Endodermal cell (in vitro differentiated cells): ENCODE data around the gene FGF22. TPM values are rescaled to one million over a fixed set of nuclear protein-coding genes. Genes with fewer than 3 reads are reported as not detected.

ENCODE experiments used
- DNase-seq: peaks from one replicate; pipeline ENCODE4 v3.0.0-alpha.2; 2017
- H3K27ac ChIP-seq: 2 replicates; pipeline ENCODE4 v1.5.1; 2013; ENCODE audit warnings: mild to moderate bottlenecking, low read depth, low read length, moderate library complexity
- H3K27me3 ChIP-seq: 2 replicates; pipeline ENCODE4 v1.6.1; 2013; ENCODE audit warnings: mild to moderate bottlenecking, low read length, moderate library complexity; ENCODE audit not compliant: insufficient read depth, control insufficient read depth, poor library complexity, severe bottlenecking
- H3K36me3 ChIP-seq: 2 replicates; pipeline ENCODE4 v1.7.0; 2013; ENCODE audit warnings: mild to moderate bottlenecking, low read length, moderate library complexity; ENCODE audit not compliant: control insufficient read depth, insufficient read depth
- H3K4me1 ChIP-seq: one replicate; pipeline ENCODE4 v1.7.0; 2013; ENCODE audit warnings: low read length; ENCODE audit not compliant: control insufficient read depth, insufficient read depth
- H3K4me3 ChIP-seq: 2 replicates; pipeline ENCODE4 v1.5.1; 2013; ENCODE audit warnings: mild to moderate bottlenecking, low read length, moderate library complexity
- H3K9ac ChIP-seq: 2 replicates; pipeline ENCODE4 v1.6.1; 2013; ENCODE audit warnings: mild to moderate bottlenecking, low read length, moderate library complexity; ENCODE audit not compliant: poor library complexity, severe bottlenecking; ENCODE audit errors: extremely low read depth
- H3K9me3 ChIP-seq: 2 replicates; pipeline ENCODE4 v1.6.1; 2013; ENCODE audit warnings: mild to moderate bottlenecking, low read length, moderate library complexity; ENCODE audit not compliant: control insufficient read depth
- H3K27ac Mint-ChIP-seq: 2 replicates; pipeline ENCODE4 v1.8.0; 2020; ENCODE audit warnings: mixed read lengths
- H3K27me3 Mint-ChIP-seq: 2 replicates; pipeline ENCODE4 v1.8.0; 2021; ENCODE audit warnings: mild to moderate bottlenecking, mixed read lengths; ENCODE audit not compliant: insufficient read depth
- H3K36me3 Mint-ChIP-seq: 2 replicates; pipeline ENCODE4 v1.8.0; 2020; ENCODE audit warnings: low read depth, mixed read lengths
- H3K4me1 Mint-ChIP-seq: 2 replicates; pipeline ENCODE4 v1.8.0; 2020; ENCODE audit warnings: mixed read lengths
- H3K4me3 Mint-ChIP-seq: 2 replicates; pipeline ENCODE4 v1.8.0; 2020; ENCODE audit warnings: mild to moderate bottlenecking, moderate library complexity, mixed read lengths
- H3K9me3 Mint-ChIP-seq: 2 replicates; pipeline ENCODE4 v1.8.0; 2020; ENCODE audit warnings: mild to moderate bottlenecking, mixed read lengths
- CTCF ChIP-seq: fragments of 200-600 bp; sonication (generic); conservative IDR thresholded peaks from 2 replicates; pipeline ENCODE4 v1.5.0; 2021; ENCODE audit warnings: antibody characterized with exemption, mild to moderate bottlenecking
- WGBS, 2 experiments: methylation state at CpG; one replicate each; pipeline versions ENCODE4 v1.1.5 to v1.1.7; 2013; ENCODE audit warnings: missing lambda C conversion rate in 2 of 2, mixed read lengths in 1 of 2; ENCODE audit not compliant: insufficient coverage in 1 of 2, insufficient read length in 1 of 2; 5-methylcytosine and 5-hydroxymethylcytosine counted together
- total RNA-seq, 2 donors: library from RNA; stranded (reverse); fragmentation: NEBNext Ultra II Directional in 1 of 2; extraction: Animal tissue kit (Norgen Biotek cat#: 25700) in 1 of 2; gene quantifications; 2 replicates in 1 of 2; 3 replicates in 1 of 2; pipeline ENCODE4 v1.2.1, GENCODE V29; 2021

Gene FGF22
- total RNA-seq, 2 donors from 2014 or later = 0.81 to 0.82 TPM

GRCh38 chr19:634975-635652 is 4.6 kb upstream of the FGF22 start:
- H3K4me1 ChIP-seq = peaks cover 2% of the 10 kb centered on the region
- H3K27me3 ChIP-seq = peaks cover 21% of the 10 kb centered on the region
- H3K36me3 Mint-ChIP-seq = peaks cover 10% of the 10 kb centered on the region
- peaks cover 7% of the 10 kb centered on the region for H3K36me3 ChIP-seq
- no peak for DNase-seq
- H3K4me3 Mint-ChIP-seq = no peak overlapping the region
- TF ChIP-seq CTCF = no peak
- H3K27me3 Mint-ChIP-seq = peaks cover 31% of the 10 kb centered on the region
- no peak overlapping the region for H3K9ac ChIP-seq
- H3K4me1 Mint-ChIP-seq = peaks cover 8% of the 10 kb centered on the region
- no peak overlapping the region for H3K27ac ChIP-seq
- 91 to 100% methylated on average over 4 to 16 of the region's 16 CpGs for WGBS, 2 experiments
- no peaks in the 10 kb centered on the region for H3K9me3 ChIP-seq
- H3K27ac Mint-ChIP-seq = no peak overlapping the region
- H3K9me3 Mint-ChIP-seq = no peaks in the 10 kb centered on the region
- no peak overlapping the region for H3K4me3 ChIP-seq

GRCh38 chr19:638906-639252 is 800 bp upstream of the FGF22 start:
- Mint-ChIP-seq H3K4me3 (peak overlapping the region; percentile 54), H3K27ac (no peak overlapping the region), H3K27me3 (peaks cover 34% of the 10 kb centered on the region), H3K9me3 (no peaks in the 10 kb centered on the region), H3K36me3 (no peaks in the 10 kb centered on the region), H3K4me1 (peaks cover 4% of the 10 kb centered on the region)
- H3K27ac ChIP-seq = no peak overlapping the region
- no peak for TF ChIP-seq CTCF
- DNase-seq = no peak
- WGBS, 2 experiments = 64 to 70% methylated on average over 15 to 17 of the region's 17 CpGs
- no peak overlapping the region for H3K4me3 ChIP-seq
- no peak overlapping the region for H3K9ac ChIP-seq
- H3K4me1 ChIP-seq = peaks cover 2% of the 10 kb centered on the region
- H3K36me3 ChIP-seq = no peaks in the 10 kb centered on the region
- H3K9me3 ChIP-seq = no peaks in the 10 kb centered on the region
- H3K27me3 ChIP-seq = peaks cover 21% of the 10 kb centered on the region

DNA sequence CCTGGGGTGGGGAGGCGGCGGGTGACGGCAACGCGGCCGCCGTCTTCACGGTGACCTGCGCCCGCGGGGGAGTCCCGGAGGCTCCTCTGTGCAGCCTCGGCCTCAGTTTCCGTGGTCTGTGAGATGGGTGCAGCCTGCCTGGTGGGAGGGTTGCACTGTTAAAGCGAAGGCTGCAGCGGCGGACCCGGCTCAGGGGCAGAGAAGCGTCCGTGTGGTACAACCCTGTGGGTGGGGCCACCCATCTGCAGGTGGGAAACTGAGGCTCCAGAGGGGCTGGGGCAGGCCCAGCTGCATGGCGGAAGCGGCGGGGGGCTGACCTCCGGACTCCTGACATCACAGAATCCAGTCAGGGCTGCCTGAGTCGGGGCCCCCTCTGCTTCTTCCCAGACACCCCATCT is 481 bp downstream of the FGF22 start:
- H3K4me3 Mint-ChIP-seq = peak overlapping the region; percentile 54
- H3K27ac ChIP-seq = no peak overlapping the region
- no peak overlapping the region for H3K27ac Mint-ChIP-seq
- H3K9me3 Mint-ChIP-seq = no peaks in the 10 kb centered on the region
- H3K36me3 Mint-ChIP-seq = no peaks in the 10 kb centered on the region
- H3K9ac ChIP-seq = no peak overlapping the region
- H3K27me3 ChIP-seq = peaks cover 21% of the 10 kb centered on the region
- no peaks in the 10 kb centered on the region for H3K4me1 Mint-ChIP-seq
- no peaks in the 10 kb centered on the region for H3K36me3 ChIP-seq
- H3K27me3 Mint-ChIP-seq = peaks cover 33% of the 10 kb centered on the region
- no peak for DNase-seq
- no peaks in the 10 kb centered on the region for H3K9me3 ChIP-seq
- no peaks in the 10 kb centered on the region for H3K4me1 ChIP-seq
- 58 to 82% methylated on average over 11 to 25 of the region's 25 CpGs for WGBS, 2 experiments
- no peak overlapping the region for H3K4me3 ChIP-seq
- TF ChIP-seq CTCF = no peak
